Fibroblast of gingiva (primary cell): Measurements from ENCODE around the gene RWDD2A.
"Not testable (repeated sequence)": the region's sequence is repeated elsewhere in the genome, so short reads cannot be mapped to it uniquely, and the experiment has no call there.

ENCODE experiments used
- DNase-seq: peaks from one replicate; pipeline ENCODE4 v3.0.0-alpha.2; 2011; ENCODE audit warnings: low read depth

RWDD2A gene

GRCh38 chr6:83192871-83193746 is at the start of gene RWDD2A, which contains the start of gene PGM3:
Gene RWDD2A, plus strand, starts transcription at chr6:83193357. Its CDS starts 1,095 bp downstream, at chr6:83194452.
Gene PGM3, minus strand, starts transcription at chr6:83193265. Its CDS starts 2,253 bp downstream, at chr6:83191012.
- DNase-seq = peak; percentile 85

- DNase-seq = no peak
These were observed 42.0 kb upstream of the RWDD2A start for GRCh38 chr6:83151114-83151513.

- DNase-seq = no peak
These were observed 40.2 kb upstream of the RWDD2A start for GRCh38 chr6:83152913-83153312.

- DNase-seq = no peak
These were observed 39.2 kb upstream of the RWDD2A start for GRCh38 chr6:83153883-83154521.

GRCh38 chr6:83155794-83156193 is 37.4 kb upstream of the RWDD2A start:
- no peak for DNase-seq

GRCh38 chr6:83160167-83160566 is 33.0 kb upstream of the RWDD2A start:
- DNase-seq = no peak

- no peak for DNase-seq
These were observed 25.4 kb upstream of the RWDD2A start for GRCh38 chr6:83167726-83168278.

GRCh38 chr6:83168556-83168955 is 24.6 kb upstream of the RWDD2A start:
- DNase-seq = no peak

GRCh38 chr6:83169106-83169505 is 24.1 kb upstream of the RWDD2A start:
- DNase-seq = no peak

GRCh38 chr6:83169511-83169910 is 23.6 kb upstream of the RWDD2A start:
- DNase-seq = no peak

GRCh38 chr6:83176246-83176645 is 16.9 kb upstream of the RWDD2A start:
- DNase-seq = no peak

GRCh38 chr6:83180426-83180950 is 12.7 kb upstream of the RWDD2A start:
- DNase-seq = no peak

- no peak for DNase-seq
These were observed 11.0 kb upstream of the RWDD2A start for GRCh38 chr6:83182114-83182513.

GRCh38 chr6:83183082-83183828 is 9.9 kb upstream of the RWDD2A start:
- DNase-seq = peak; percentile 71

GRCh38 chr6:83185096-83185495 is 8.1 kb upstream of the RWDD2A start:
- DNase-seq = no peak

GRCh38 chr6:83188501-83188900 is 4.7 kb upstream of the RWDD2A start:
- no peak for DNase-seq

GRCh38 chr6:83190626-83191025 is 2.5 kb upstream of the RWDD2A start:
- DNase-seq = no peak

- DNase-seq = not testable (repeated sequence)
These were observed 1.2 kb upstream of the RWDD2A start for GRCh38 chr6:83191974-83192373.

GRCh38 chr6:83192456-83192855 is 701 bp upstream of the RWDD2A start:
- no peak for DNase-seq

- DNase-seq = peak; percentile 21
These were observed 800 bp downstream of the RWDD2A start for GRCh38 chr6:83193747-83194566.
